IPS DF 6.9 (cell line): ENCODE measurements around the gene STK16.
A peak's percentile ranks its signal among the peaks of the same experiment; 100 is the strongest.

Source experiments
- DNase-seq: peaks from one replicate; pipeline ENCODE4 v3.0.0-alpha.2; 2013; ENCODE audit warnings: low read depth, low spot score
- H3K27ac ChIP-seq: one replicate; pipeline ENCODE4 v1.5.1; 2013; ENCODE audit warnings: low read length, control low read depth
- H3K27me3 ChIP-seq: 2 replicates; pipeline ENCODE4 v1.6.1; 2013; ENCODE audit warnings: mild to moderate bottlenecking, low read length; ENCODE audit not compliant: control insufficient read depth, insufficient read depth
- H3K36me3 ChIP-seq: 2 replicates; pipeline ENCODE4 v1.6.1; 2013; ENCODE audit warnings: low read length; ENCODE audit not compliant: control insufficient read depth, insufficient read depth
- H3K4me1 ChIP-seq: 2 replicates; pipeline ENCODE4 v1.6.1; 2013; ENCODE audit warnings: low read length; ENCODE audit not compliant: control insufficient read depth, insufficient read depth
- H3K4me3 ChIP-seq: 2 replicates; pipeline ENCODE4 v1.5.1; 2013; ENCODE audit warnings: mild to moderate bottlenecking, low read length
- H3K9me3 ChIP-seq: 2 replicates; pipeline ENCODE4 v1.6.1; 2013; ENCODE audit warnings: low read length, inconsistent platforms; ENCODE audit not compliant: control insufficient read depth, insufficient read depth
- WGBS: extraction: QIAGEN DNeasy Blood & Tissue Kit; methylation state at CpG from one replicate; pipeline ENCODE4 v1.1.7; 2013; ENCODE audit warnings: mixed read lengths, missing lambda C conversion rate; ENCODE audit not compliant: insufficient read length, insufficient coverage; 5-methylcytosine and 5-hydroxymethylcytosine counted together

Gene STK16

GRCh38 chr2:219270055-219270372 lies 24.7 kb downstream of the STK16 start:
- Histone ChIP-seq H3K4me1 (peaks cover 2% of the 10 kb centered on the region; the same call in 1 of the 2 replicates), H3K27me3 (no peaks in the 10 kb centered on the region), H3K36me3 (no peaks in the 10 kb centered on the region), H3K27ac (no peak overlapping the region), H3K4me3 (no peak overlapping the region), H3K9me3 (no peaks in the 10 kb centered on the region)
- no CpG with 5 or more reads among the region's 5 CpGs for WGBS
- no peak for DNase-seq

GRCh38 chr2:219271021-219271420 lies 25.7 kb downstream of the STK16 start:
- Histone ChIP-seq H3K27ac (no peak overlapping the region), H3K36me3 (no peaks in the 10 kb centered on the region), H3K4me3 (no peak overlapping the region), H3K9me3 (no peaks in the 10 kb centered on the region), H3K4me1 (peaks cover 2% of the 10 kb centered on the region; the same call in 1 of the 2 replicates), H3K27me3 (no peaks in the 10 kb centered on the region)
- no peak for DNase-seq
- no CpG with 5 or more reads among the region's 2 CpGs for WGBS

GRCh38 chr2:219272356-219272755 lies 27.1 kb downstream of the STK16 start:
- no CpG with 5 or more reads among the region's 4 CpGs for WGBS
- Histone ChIP-seq H3K27ac (no peak overlapping the region), H3K9me3 (no peaks in the 10 kb centered on the region), H3K4me1 (peaks cover 2% of the 10 kb centered on the region; the same call in 1 of the 2 replicates), H3K4me3 (no peak overlapping the region), H3K36me3 (no peaks in the 10 kb centered on the region), H3K27me3 (no peaks in the 10 kb centered on the region)
- no peak for DNase-seq

- H3K4me3 ChIP-seq: no peak overlapping the region
- no peaks in the 10 kb centered on the region for H3K27me3 ChIP-seq
- H3K4me1 ChIP-seq: peaks cover 4% of the 10 kb centered on the region; the same call in 1 of the 2 replicates
- DNase-seq: no peak
- H3K36me3 ChIP-seq: no peaks in the 10 kb centered on the region
- H3K9me3 ChIP-seq: no peaks in the 10 kb centered on the region
- no peak overlapping the region for H3K27ac ChIP-seq
- no CpG with 5 or more reads among the region's 2 CpGs for WGBS
Observed at GRCh38 chr2:219272995-219273394, 27.7 kb downstream of the STK16 start.

GRCh38 chr2:219273937-219274336 lies 28.7 kb downstream of the STK16 start:
- DNase-seq: no peak
- Histone ChIP-seq H3K4me3 (no peak overlapping the region), H3K9me3 (no peaks in the 10 kb centered on the region), H3K4me1 (peaks cover 9% of the 10 kb centered on the region; the same call in 1 of the 2 replicates), H3K27ac (no peak overlapping the region), H3K27me3 (no peaks in the 10 kb centered on the region), H3K36me3 (no peaks in the 10 kb centered on the region)
- no CpG with 5 or more reads among the region's 3 CpGs for WGBS

GRCh38 chr2:219274361-219274921 lies 29.2 kb downstream of the STK16 start:
- no CpG with 5 or more reads among the region's 6 CpGs for WGBS
- Histone ChIP-seq H3K9me3 (no peaks in the 10 kb centered on the region), H3K4me1 (peaks cover 9% of the 10 kb centered on the region; the same call in 1 of the 2 replicates), H3K36me3 (no peaks in the 10 kb centered on the region), H3K4me3 (no peak overlapping the region), H3K27me3 (no peaks in the 10 kb centered on the region), H3K27ac (no peak overlapping the region)
- DNase-seq: no peak

GRCh38 chr2:219277703-219278654 lies 32.7 kb downstream of the STK16 start:
- H3K9me3 ChIP-seq: no peaks in the 10 kb centered on the region
- H3K27me3 ChIP-seq: no peaks in the 10 kb centered on the region
- no peak overlapping the region for H3K4me3 ChIP-seq
- no peaks in the 10 kb centered on the region for H3K36me3 ChIP-seq
- no peak overlapping the region for H3K27ac ChIP-seq
- H3K4me1 ChIP-seq: peaks cover 9% of the 10 kb centered on the region; the same call in 1 of the 2 replicates
- peak; percentile 70 for DNase-seq
- no CpG with 5 or more reads among the region's 25 CpGs for WGBS

GRCh38 chr2:219278655-219279150 lies 33.4 kb downstream of the STK16 start:
- WGBS: no CpG with 5 or more reads among the region's 9 CpGs
- no peak overlapping the region for H3K27ac ChIP-seq
- DNase-seq: no peak
- peak overlapping the region; percentile 38; the same call in 1 of the 2 replicates for H3K4me3 ChIP-seq
- H3K27me3 ChIP-seq: no peaks in the 10 kb centered on the region
- H3K36me3 ChIP-seq: no peaks in the 10 kb centered on the region
- no peaks in the 10 kb centered on the region for H3K9me3 ChIP-seq
- peaks cover 9% of the 10 kb centered on the region; the same call in 1 of the 2 replicates for H3K4me1 ChIP-seq

GRCh38 chr2:219279151-219279915 lies 34.1 kb downstream of the STK16 start, which contains the start of gene DNAJB2:
TSS of gene DNAJB2 (plus strand) at chr2:219279366. CDS start at chr2:219279834, 468 bp downstream.
- H3K27me3 ChIP-seq: no peaks in the 10 kb centered on the region
- DNase-seq: peak; percentile 88
- peak within 1 kb of the TSS; percentile 38; the same call in 1 of the 2 replicates for H3K4me3 ChIP-seq
- H3K36me3 ChIP-seq: 0 out of 2 replicates have a peak, but pooled peaks cover 1% of the 10 kb centered on the region
- H3K9me3 ChIP-seq: no peaks in the 10 kb centered on the region
- H3K27ac ChIP-seq: no peak within 1 kb of the TSS
- H3K4me1 ChIP-seq: peaks cover 7% of the 10 kb centered on the region; the same call in 1 of the 2 replicates
- no CpG with 5 or more reads among the region's 65 CpGs for WGBS
